Activated T-cell treated with anti-CD3 and anti-CD28 coated beads, Interleukin-2, amount 50 U/mL, for 24 hours (primary cell): Measurements from ENCODE around the gene PARVA.
"Not testable (repeated sequence)": the region's sequence is repeated elsewhere in the genome, so short reads cannot be mapped to it uniquely, and the experiment has no call there.

Source experiments
- DNase-seq: peaks from one replicate; pipeline ENCODE4 v3.0.0-alpha.2; 2020
- H3K27ac Mint-ChIP-seq: 2 replicates; pipeline ENCODE4 v1.8.0; 2020; ENCODE audit warnings: mild to moderate bottlenecking, mixed read lengths
- H3K27me3 Mint-ChIP-seq: 2 replicates; pipeline ENCODE4 v1.8.0; 2020; ENCODE audit warnings: mixed read lengths
- H3K36me3 Mint-ChIP-seq: 2 replicates; pipeline ENCODE4 v1.8.0; 2020; ENCODE audit warnings: low read depth, mixed read lengths
- H3K4me1 Mint-ChIP-seq: 2 replicates; pipeline ENCODE4 v1.8.0; 2020; ENCODE audit warnings: low read depth, mixed read lengths
- H3K4me3 Mint-ChIP-seq: 2 replicates; pipeline ENCODE4 v1.8.0; 2020; ENCODE audit warnings: mild to moderate bottlenecking, moderate library complexity, mixed read lengths
- H3K9me3 Mint-ChIP-seq: 2 replicates; pipeline ENCODE4 v1.8.0; 2020; ENCODE audit warnings: mixed read lengths

The PARVA gene

GRCh38 chr11:12517306-12517705 lies 139.9 kb downstream of the PARVA start:
- no peak for DNase-seq
- no peaks in the 10 kb centered on the region for H3K4me1 Mint-ChIP-seq
- no peak overlapping the region for H3K27ac Mint-ChIP-seq
- H3K9me3 Mint-ChIP-seq = no peaks in the 10 kb centered on the region
- no peak overlapping the region for H3K4me3 Mint-ChIP-seq
- no peaks in the 10 kb centered on the region for H3K36me3 Mint-ChIP-seq
- peaks cover 9% of the 10 kb centered on the region for H3K27me3 Mint-ChIP-seq

GRCh38 chr11:12517741-12518140 lies 140.4 kb downstream of the PARVA start:
- no peaks in the 10 kb centered on the region for H3K9me3 Mint-ChIP-seq
- no peaks in the 10 kb centered on the region for H3K36me3 Mint-ChIP-seq
- no peak overlapping the region for H3K4me3 Mint-ChIP-seq
- no peak overlapping the region for H3K27ac Mint-ChIP-seq
- DNase-seq = no peak
- peaks cover 9% of the 10 kb centered on the region for H3K27me3 Mint-ChIP-seq
- H3K4me1 Mint-ChIP-seq = no peaks in the 10 kb centered on the region

GRCh38 chr11:12518606-12519385 lies 141.4 kb downstream of the PARVA start:
- no peak overlapping the region for H3K4me3 Mint-ChIP-seq
- no peaks in the 10 kb centered on the region for H3K36me3 Mint-ChIP-seq
- H3K4me1 Mint-ChIP-seq = no peaks in the 10 kb centered on the region
- DNase-seq = no peak
- no peaks in the 10 kb centered on the region for H3K9me3 Mint-ChIP-seq
- peaks cover 9% of the 10 kb centered on the region for H3K27me3 Mint-ChIP-seq
- no peak overlapping the region for H3K27ac Mint-ChIP-seq

- Mint-ChIP-seq H3K9me3 (no peaks in the 10 kb centered on the region), H3K4me3 (no peak overlapping the region), H3K27ac (no peak overlapping the region), H3K36me3 (no peaks in the 10 kb centered on the region), H3K4me1 (no peaks in the 10 kb centered on the region), H3K27me3 (peaks cover 9% of the 10 kb centered on the region)
- DNase-seq = no peak
These were observed 142.7 kb downstream of the PARVA start for GRCh38 chr11:12520054-12520453.

- not testable (repeated sequence) for H3K4me1 Mint-ChIP-seq
These were observed 143.2 kb downstream of the PARVA start for GRCh38 chr11:12520576-12520975.

GRCh38 chr11:12523180-12523924 lies 146.0 kb downstream of the PARVA start:
- Mint-ChIP-seq H3K4me1 (no peaks in the 10 kb centered on the region), H3K9me3 (no peaks in the 10 kb centered on the region), H3K27me3 (peaks cover 8% of the 10 kb centered on the region), H3K27ac (no peak overlapping the region), H3K4me3 (no peak overlapping the region), H3K36me3 (no peaks in the 10 kb centered on the region)
- DNase-seq = no peak

More at GRCh38 chr11:12520576-12520975, 143.2 kb downstream of the PARVA start:
- not testable (repeated sequence) for H3K4me3 Mint-ChIP-seq, H3K27me3 Mint-ChIP-seq, H3K9me3 Mint-ChIP-seq, H3K36me3 Mint-ChIP-seq, H3K27ac Mint-ChIP-seq, DNase-seq

- Mint-ChIP-seq H3K36me3 (no peaks in the 10 kb centered on the region), H3K27me3 (peaks cover 6% of the 10 kb centered on the region), H3K4me1 (no peaks in the 10 kb centered on the region), H3K4me3 (no peak overlapping the region), H3K27ac (no peak overlapping the region), H3K9me3 (no peaks in the 10 kb centered on the region)
- DNase-seq = no peak
These were observed 147.5 kb downstream of the PARVA start for GRCh38 chr11:12524865-12525264.

GRCh38 chr11:12525466-12526055 lies 148.2 kb downstream of the PARVA start:
- Mint-ChIP-seq H3K36me3 (no peaks in the 10 kb centered on the region), H3K27ac (no peak overlapping the region), H3K27me3 (no peaks in the 10 kb centered on the region), H3K4me3 (no peak overlapping the region), H3K9me3 (no peaks in the 10 kb centered on the region), H3K4me1 (no peaks in the 10 kb centered on the region)
- DNase-seq = no peak

GRCh38 chr11:12526789-12527188 lies 149.4 kb downstream of the PARVA start:
- DNase-seq = no peak
- no peaks in the 10 kb centered on the region for H3K4me1 Mint-ChIP-seq
- no peak overlapping the region for H3K4me3 Mint-ChIP-seq
- H3K27me3 Mint-ChIP-seq = no peaks in the 10 kb centered on the region
- no peak overlapping the region for H3K27ac Mint-ChIP-seq
- H3K36me3 Mint-ChIP-seq = no peaks in the 10 kb centered on the region
- H3K9me3 Mint-ChIP-seq = no peaks in the 10 kb centered on the region

GRCh38 chr11:12528487-12528886 lies 151.1 kb downstream of the PARVA start:
- Mint-ChIP-seq H3K9me3 (no peaks in the 10 kb centered on the region), H3K4me3 (no peak overlapping the region), H3K27me3 (no peaks in the 10 kb centered on the region), H3K36me3 (no peaks in the 10 kb centered on the region), H3K27ac (no peak overlapping the region), H3K4me1 (no peaks in the 10 kb centered on the region)
- no peak for DNase-seq

- Mint-ChIP-seq H3K9me3 (no peaks in the 10 kb centered on the region), H3K36me3 (no peaks in the 10 kb centered on the region), H3K27ac (no peak overlapping the region), H3K27me3 (no peaks in the 10 kb centered on the region), H3K4me1 (no peaks in the 10 kb centered on the region), H3K4me3 (no peak overlapping the region)
- DNase-seq = no peak
These were observed 151.7 kb downstream of the PARVA start for GRCh38 chr11:12529041-12529440.

- DNase-seq = no peak
- Mint-ChIP-seq H3K36me3 (no peaks in the 10 kb centered on the region), H3K4me3 (no peak overlapping the region), H3K27ac (no peak overlapping the region), H3K27me3 (no peaks in the 10 kb centered on the region), H3K4me1 (no peaks in the 10 kb centered on the region), H3K9me3 (no peaks in the 10 kb centered on the region)
These were observed 152.4 kb downstream of the PARVA start for GRCh38 chr11:12529793-12530192.

- no peak for DNase-seq
These were observed 153.6 kb downstream of the PARVA start for GRCh38 chr11:12531020-12531419.

GRCh38 chr11:12531681-12532080 lies 154.3 kb downstream of the PARVA start:
- DNase-seq = no peak
- no peaks in the 10 kb centered on the region for H3K9me3 Mint-ChIP-seq
- no peaks in the 10 kb centered on the region for H3K4me1 Mint-ChIP-seq
- H3K36me3 Mint-ChIP-seq = no peaks in the 10 kb centered on the region
- peaks cover 5% of the 10 kb centered on the region for H3K27me3 Mint-ChIP-seq
- no peak overlapping the region for H3K27ac Mint-ChIP-seq
- H3K4me3 Mint-ChIP-seq = no peak overlapping the region

More at GRCh38 chr11:12531020-12531419, 153.6 kb downstream of the PARVA start:
- Mint-ChIP-seq H3K27me3 (peaks cover 2% of the 10 kb centered on the region), H3K36me3 (no peaks in the 10 kb centered on the region), H3K9me3 (no peaks in the 10 kb centered on the region), H3K4me1 (no peaks in the 10 kb centered on the region), H3K4me3 (no peak overlapping the region), H3K27ac (no peak overlapping the region)

GRCh38 chr11:12532580-12532979 lies 155.2 kb downstream of the PARVA start:
- Mint-ChIP-seq H3K27me3 (peaks cover 8% of the 10 kb centered on the region), H3K9me3 (no peaks in the 10 kb centered on the region), H3K4me3 (no peak overlapping the region), H3K36me3 (no peaks in the 10 kb centered on the region), H3K4me1 (no peaks in the 10 kb centered on the region), H3K27ac (no peak overlapping the region)
- no peak for DNase-seq
